Measurements from ENCODE around the gene TRAF3IP3.

The TRAF3IP3 gene

GRCh38 chr1:209815490-209815889 is 59.6 kb downstream of the TRAF3IP3 start:
- TF ChIP-seq CTCF (conservative IDR thresholded peaks at IDR 0.05; ENCODE audit: low read depth): no peak
- CTCF ChIA-PET: interaction anchor here (0.6 to 1.5 kb wide), 4 partner anchors 9 to 68 kb away, joined by 3 to 5 read pairs (median 4); partner anchors contain the start of gene UTP25
- peak overlapping the region; percentile 99 for H3K27ac ChIP-seq
- POLR2A ChIA-PET (ENCODE audit: low non-redundant PET): interaction anchor here (1.1 to 2.4 kb wide), 5 partner anchors 8 to 27 kb away, joined by 3 to 28 read pairs (median 6); partner anchors contain the start of genes IRF6 and UTP25
- DNase-seq (ENCODE audit: low spot score): no peak

GRCh38 chr1:209815931-209816341 is 60.1 kb downstream of the TRAF3IP3 start:
- peak overlapping the region; percentile 99 for H3K27ac ChIP-seq
- peak; percentile 95 for DNase-seq (ENCODE audit: low spot score)
- ChIA-PET POLR2A (ENCODE audit: low non-redundant PET) (interaction anchor here (1.1 to 2.4 kb wide), 5 partner anchors 8 to 28 kb away, joined by 3 to 28 read pairs (median 6); partner anchors contain the start of genes IRF6 and UTP25), CTCF (interaction anchor here (0.5 to 1.5 kb wide), 4 partner anchors 12 to 226 kb away, joined by 3 to 5 read pairs (median 3); partner anchors contain the start of gene UTP25)
- no peak for TF ChIP-seq CTCF (conservative IDR thresholded peaks at IDR 0.05; ENCODE audit: low read depth)

GRCh38 chr1:209816923-209817322 is 61.1 kb downstream of the TRAF3IP3 start:
- H3K27ac ChIP-seq: peak overlapping the region; percentile 99
- CTCF ChIA-PET: interaction anchor here (1.0 kb wide), 1 partner anchor 11 kb away, joined by 3 read pairs; the partner anchor contains the start of gene UTP25
- TF ChIP-seq CTCF (conservative IDR thresholded peaks at IDR 0.05; ENCODE audit: low read depth): no peak
- POLR2A ChIA-PET (ENCODE audit: low non-redundant PET): interaction anchor here (1.4 to 2.4 kb wide), 3 partner anchors 9 to 11 kb away, joined by 6 to 28 read pairs (median 16); partner anchors contain the start of genes IRF6 and UTP25
- DNase-seq (ENCODE audit: low spot score): no peak

- ChIA-PET CTCF (interaction anchor here (1.0 kb wide), 1 partner anchor 10 kb away, joined by 3 read pairs; the partner anchor contains the start of gene UTP25), POLR2A (ENCODE audit: low non-redundant PET) (interaction anchor here (0.7 kb wide), 1 partner anchor 11 kb away, joined by 11 read pairs; no protein-coding TSS in a partner anchor)
- TF ChIP-seq CTCF (conservative IDR thresholded peaks at IDR 0.05; ENCODE audit: low read depth): no peak
- peak overlapping the region; percentile 99 for H3K27ac ChIP-seq
- no peak for DNase-seq (ENCODE audit: low spot score)
These were observed 61.8 kb downstream of the TRAF3IP3 start for GRCh38 chr1:209817691-209818090.

- H3K27ac ChIP-seq: no peak overlapping the region
- POLR2A ChIA-PET (ENCODE audit: low non-redundant PET): no interaction called here
- no peak for TF ChIP-seq CTCF (conservative IDR thresholded peaks at IDR 0.05; ENCODE audit: low read depth)
- CTCF ChIA-PET: interaction anchor here (0.7 kb wide), 2 partner anchors 9 to 18 kb away, joined by 3 to 6 read pairs; no protein-coding TSS in a partner anchor
- DNase-seq (ENCODE audit: low spot score): no peak
These were observed 63.2 kb downstream of the TRAF3IP3 start for GRCh38 chr1:209819058-209819457.

GRCh38 chr1:209820986-209821385 is 65.1 kb downstream of the TRAF3IP3 start:
- CTCF ChIA-PET: no interaction called here
- POLR2A ChIA-PET (ENCODE audit: low non-redundant PET): interaction anchor here (0.7 kb wide), 1 partner anchor 19 kb away, joined by 3 read pairs; no protein-coding TSS in a partner anchor
- H3K27ac ChIP-seq: no peak overlapping the region
- no peak for DNase-seq (ENCODE audit: low spot score)
- no peak for TF ChIP-seq CTCF (conservative IDR thresholded peaks at IDR 0.05; ENCODE audit: low read depth)

Measured in RWPE1 (cell line).